NCI-H1436 treated with DMSO at 0.1 percent for 48 hours (cell line): ENCODE measurements around the gene REP15.
"Not testable (repeated sequence)": the region's sequence is repeated elsewhere in the genome, so short reads cannot be mapped to it uniquely, and the experiment has no call there.

Source experiments
- DNase-seq: peaks from one replicate; lab custom pipeline; 2025; lab: John Stamatoyannopoulos, UW

Gene REP15

GRCh38 chr12:27696293-27696652, at the start of gene REP15:
REP15 (plus strand) TSS chr12:27696447; CDS start chr12:27696563, 116 bp downstream.
- no peak for DNase-seq

GRCh38 chr12:27650011-27650410, 46.2 kb upstream of the REP15 start:
- DNase-seq, result no peak

GRCh38 chr12:27651201-27651600, 45.0 kb upstream of the REP15 start:
- DNase-seq, result no peak

GRCh38 chr12:27652174-27652763, 44.0 kb upstream of the REP15 start:
- DNase-seq, result no peak

- DNase-seq, result no peak
Observed at GRCh38 chr12:27653661-27654060, 42.6 kb upstream of the REP15 start.

GRCh38 chr12:27655476-27655875, 40.8 kb upstream of the REP15 start:
- not testable (repeated sequence) for DNase-seq

GRCh38 chr12:27657296-27657695, 39.0 kb upstream of the REP15 start:
- DNase-seq, result no peak

GRCh38 chr12:27665704-27666103, 30.5 kb upstream of the REP15 start:
- no peak for DNase-seq

- no peak for DNase-seq
Observed at GRCh38 chr12:27666510-27666909, 29.7 kb upstream of the REP15 start.

GRCh38 chr12:27667540-27667939, 28.7 kb upstream of the REP15 start:
- DNase-seq, result no peak

- DNase-seq, result no peak
Observed at GRCh38 chr12:27672051-27672450, 24.2 kb upstream of the REP15 start.

GRCh38 chr12:27672643-27673042, 23.6 kb upstream of the REP15 start:
- no peak for DNase-seq

GRCh38 chr12:27673101-27673718, 23.0 kb upstream of the REP15 start:
- DNase-seq, result no peak

- no peak for DNase-seq
Observed at GRCh38 chr12:27674989-27675388, 21.3 kb upstream of the REP15 start.

GRCh38 chr12:27680619-27681018, 15.6 kb upstream of the REP15 start:
- DNase-seq, result no peak

- no peak for DNase-seq
Observed at GRCh38 chr12:27682534-27682933, 13.7 kb upstream of the REP15 start.

- DNase-seq, result no peak
Observed at GRCh38 chr12:27685274-27685673, 11.0 kb upstream of the REP15 start.

- DNase-seq, result no peak
Observed at GRCh38 chr12:27686147-27686546, 10.1 kb upstream of the REP15 start.

- no peak for DNase-seq
Observed at GRCh38 chr12:27688671-27689070, 7.6 kb upstream of the REP15 start.

- no peak for DNase-seq
Observed at GRCh38 chr12:27689558-27690180, 6.6 kb upstream of the REP15 start.

GRCh38 chr12:27693403-27693802, 2.8 kb upstream of the REP15 start:
- no peak for DNase-seq

GRCh38 chr12:27695556-27696292, 523 bp upstream of the REP15 start:
- no peak for DNase-seq
